Effector memory CD8-positive, alpha-beta T cell (primary cell): ENCODE measurements around the gene ZNF423.

Experiments
- ATAC-seq: fragments of 150-1000 bp; cut with Tn5 transposase; replicated peaks from 2 replicates; pipeline ENCODE4 v1.10.0; 2021; ENCODE audit warnings: mild to moderate bottlenecking, moderate library complexity
- DNase-seq, 3 experiments: peaks; one replicate each; pipeline ENCODE4 v3.0.0; 2021
- H3K27ac Mint-ChIP-seq, 2 donors: one replicate each; pipeline ENCODE4 v1.8.0; 2022; ENCODE audit warnings: mild to moderate bottlenecking in 2 of 2, mixed read lengths in 2 of 2, moderate library complexity in 2 of 2
- H3K27me3 Mint-ChIP-seq, 2 donors: one replicate each; pipeline ENCODE4 v1.8.0; 2022; ENCODE audit warnings: mixed read lengths in 2 of 2
- H3K36me3 Mint-ChIP-seq: one replicate; pipeline ENCODE4 v1.8.0; 2022; ENCODE audit warnings: mild to moderate bottlenecking, moderate library complexity, mixed read lengths; ENCODE audit not compliant: insufficient read depth
- H3K4me1 Mint-ChIP-seq, 2 donors: one replicate each; pipeline ENCODE4 v1.8.0; 2022; ENCODE audit warnings: low read depth in 2 of 2, mixed read lengths in 2 of 2
- H3K4me3 Mint-ChIP-seq, 2 donors: one replicate each; pipeline ENCODE4 v1.8.0; 2022; ENCODE audit warnings: mild to moderate bottlenecking in 2 of 2, mixed read lengths in 2 of 2, moderate library complexity in 2 of 2
- H3K9me3 Mint-ChIP-seq, 2 donors: one replicate each; pipeline ENCODE4 v1.8.0; 2022; ENCODE audit warnings: mixed read lengths in 2 of 2

Gene ZNF423

GRCh38 chr16:49698931-49699840 lies 156.7 kb downstream of the ZNF423 start:
- Mint-ChIP-seq H3K27me3 (peaks cover 17 to 34% of the 10 kb centered on the region in 2 donors), H3K9me3 (no peaks in the 10 kb centered on the region), H3K36me3 (no peaks in the 10 kb centered on the region), H3K4me3 (no peak overlapping the region), H3K4me1 (no peaks in the 10 kb centered on the region), H3K27ac (peak overlapping the region in 1 of 2 donors; percentile 51)
- ATAC-seq (no peak), DNase-seq (no peak)

GRCh38 chr16:49698453-49698815 lies 157.5 kb downstream of the ZNF423 start:
- DNase-seq (no peak), ATAC-seq (no peak)
- no peak overlapping the region for H3K4me3 Mint-ChIP-seq
- peaks cover 17 to 34% of the 10 kb centered on the region in 2 donors for H3K27me3 Mint-ChIP-seq
- no peaks in the 10 kb centered on the region for H3K36me3 Mint-ChIP-seq
- no peaks in the 10 kb centered on the region for H3K9me3 Mint-ChIP-seq
- no peak overlapping the region for H3K27ac Mint-ChIP-seq
- peaks cover 0 to 2% of the 10 kb centered on the region in 2 donors for H3K4me1 Mint-ChIP-seq

- H3K9me3 Mint-ChIP-seq = no peaks in the 10 kb centered on the region
- peaks cover 0 to 2% of the 10 kb centered on the region in 2 donors for H3K4me1 Mint-ChIP-seq
- DNase-seq = no peak
- ATAC-seq = no peak
- H3K27ac Mint-ChIP-seq = no peak overlapping the region
- no peaks in the 10 kb centered on the region for H3K36me3 Mint-ChIP-seq
- peaks cover 17 to 34% of the 10 kb centered on the region in 2 donors for H3K27me3 Mint-ChIP-seq
- H3K4me3 Mint-ChIP-seq = no peak overlapping the region
Observed at GRCh38 chr16:49697631-49698452, 158.1 kb downstream of the ZNF423 start.

GRCh38 chr16:49696414-49697101 lies 159.4 kb downstream of the ZNF423 start:
- H3K4me1 Mint-ChIP-seq = peaks cover 0 to 2% of the 10 kb centered on the region in 2 donors
- peaks cover 17 to 34% of the 10 kb centered on the region in 2 donors for H3K27me3 Mint-ChIP-seq
- ATAC-seq (no peak), DNase-seq (no peak)
- no peak overlapping the region for H3K4me3 Mint-ChIP-seq
- H3K9me3 Mint-ChIP-seq = no peaks in the 10 kb centered on the region
- no peaks in the 10 kb centered on the region for H3K36me3 Mint-ChIP-seq
- H3K27ac Mint-ChIP-seq = no peak overlapping the region

- H3K36me3 Mint-ChIP-seq = no peaks in the 10 kb centered on the region
- H3K27me3 Mint-ChIP-seq = peaks cover 17 to 36% of the 10 kb centered on the region in 2 donors
- H3K4me1 Mint-ChIP-seq = peaks cover 0 to 2% of the 10 kb centered on the region in 2 donors
- H3K4me3 Mint-ChIP-seq = no peak overlapping the region
- ATAC-seq (no peak), DNase-seq (no peak)
- no peak overlapping the region for H3K27ac Mint-ChIP-seq
- H3K9me3 Mint-ChIP-seq = no peaks in the 10 kb centered on the region
Observed at GRCh38 chr16:49695782-49696413, 160.0 kb downstream of the ZNF423 start.

GRCh38 chr16:49693445-49693844 lies 162.5 kb downstream of the ZNF423 start:
- no peak for DNase-seq

GRCh38 chr16:49690778-49691177 lies 165.1 kb downstream of the ZNF423 start:
- no peak for ATAC-seq
- H3K36me3 Mint-ChIP-seq = no peaks in the 10 kb centered on the region
- peaks cover 0 to 2% of the 10 kb centered on the region in 2 donors for H3K4me1 Mint-ChIP-seq
- peaks cover 45 to 54% of the 10 kb centered on the region in 2 donors for H3K27me3 Mint-ChIP-seq
- DNase-seq = no peak
- no peak overlapping the region for H3K27ac Mint-ChIP-seq
- H3K4me3 Mint-ChIP-seq = no peak overlapping the region
- no peaks in the 10 kb centered on the region for H3K9me3 Mint-ChIP-seq

More at GRCh38 chr16:49693445-49693844, 162.5 kb downstream of the ZNF423 start:
- Mint-ChIP-seq H3K36me3 (no peaks in the 10 kb centered on the region), H3K4me3 (no peak overlapping the region), H3K27me3 (peaks cover 23 to 45% of the 10 kb centered on the region in 2 donors), H3K9me3 (no peaks in the 10 kb centered on the region), H3K4me1 (peaks cover 0 to 2% of the 10 kb centered on the region in 2 donors), H3K27ac (no peak overlapping the region)
- no peak for ATAC-seq

GRCh38 chr16:49688036-49688697 lies 167.7 kb downstream of the ZNF423 start:
- Mint-ChIP-seq H3K9me3 (no peaks in the 10 kb centered on the region), H3K36me3 (no peaks in the 10 kb centered on the region), H3K4me3 (no peak overlapping the region), H3K27ac (no peak overlapping the region), H3K27me3 (peaks cover 50 to 64% of the 10 kb centered on the region in 2 donors), H3K4me1 (no peaks in the 10 kb centered on the region)
- ATAC-seq (no peak), DNase-seq (no peak)

- H3K27ac Mint-ChIP-seq = no peak overlapping the region
- H3K27me3 Mint-ChIP-seq = peaks cover 50 to 71% of the 10 kb centered on the region in 2 donors
- H3K4me1 Mint-ChIP-seq = no peaks in the 10 kb centered on the region
Observed at GRCh38 chr16:49687476-49688002, 168.4 kb downstream of the ZNF423 start.

GRCh38 chr16:49684696-49685095 lies 171.2 kb downstream of the ZNF423 start:
- ATAC-seq = no peak

More at GRCh38 chr16:49687476-49688002, 168.4 kb downstream of the ZNF423 start:
- Mint-ChIP-seq H3K4me3 (no peak overlapping the region), H3K36me3 (no peaks in the 10 kb centered on the region), H3K9me3 (no peaks in the 10 kb centered on the region)
- DNase-seq = no peak
- no peak for ATAC-seq

GRCh38 chr16:49682577-49683165 lies 173.2 kb downstream of the ZNF423 start:
- H3K27ac Mint-ChIP-seq = no peak overlapping the region
- H3K36me3 Mint-ChIP-seq = no peaks in the 10 kb centered on the region
- ATAC-seq (no peak), DNase-seq (no peak)
- H3K27me3 Mint-ChIP-seq = peaks cover 22 to 45% of the 10 kb centered on the region in 2 donors
- no peaks in the 10 kb centered on the region for H3K9me3 Mint-ChIP-seq
- no peak overlapping the region for H3K4me3 Mint-ChIP-seq
- H3K4me1 Mint-ChIP-seq = no peaks in the 10 kb centered on the region

More at GRCh38 chr16:49684696-49685095, 171.2 kb downstream of the ZNF423 start:
- no peak for DNase-seq
- Mint-ChIP-seq H3K27ac (no peak overlapping the region), H3K36me3 (no peaks in the 10 kb centered on the region), H3K9me3 (no peaks in the 10 kb centered on the region), H3K27me3 (peaks cover 41 to 66% of the 10 kb centered on the region in 2 donors), H3K4me3 (no peak overlapping the region), H3K4me1 (no peaks in the 10 kb centered on the region)
